HG02610 (cell line): ENCODE data around the gene DGKA.
A peak's percentile ranks its signal among the peaks of the same experiment; 100 is the strongest.
"Not testable (repeated sequence)": the region's sequence is repeated elsewhere in the genome, so short reads cannot be mapped to it uniquely, and the experiment has no call there.

Source experiments
- ATAC-seq: cut with Tn5 transposase; IDR thresholded peaks from one replicate; pipeline ENCODE4 v1.9.1; 2021; ENCODE audit warnings: mild to moderate bottlenecking, moderate library complexity; ENCODE audit not compliant: unreplicated experiment

The DGKA gene

DNA sequence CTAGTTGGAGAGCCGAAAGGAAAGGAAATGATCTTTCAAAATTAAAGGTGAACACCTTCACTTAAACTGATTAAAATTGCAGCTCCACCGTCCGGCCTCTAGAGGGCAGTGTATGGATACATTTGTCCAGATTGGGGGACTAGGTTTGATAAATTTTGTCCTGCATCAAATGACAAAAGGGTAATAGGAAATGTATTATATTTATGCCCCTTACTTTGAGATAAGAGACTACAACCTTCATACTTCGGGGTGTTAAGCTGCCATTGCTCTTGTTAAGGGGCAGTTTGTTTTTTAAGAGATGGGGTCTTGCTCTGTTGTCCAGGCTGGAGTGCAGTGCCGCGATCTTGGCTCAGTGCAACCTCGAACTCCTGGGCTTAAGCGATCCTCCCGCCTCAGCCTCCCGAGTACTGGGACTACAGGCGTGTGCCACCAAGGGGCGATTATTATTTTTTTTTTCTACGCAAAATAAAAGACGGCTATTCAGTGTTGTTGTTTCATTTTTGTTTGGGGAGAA lies 65.3 kb downstream of the DGKA start:
- ATAC-seq: no peak

DNA sequence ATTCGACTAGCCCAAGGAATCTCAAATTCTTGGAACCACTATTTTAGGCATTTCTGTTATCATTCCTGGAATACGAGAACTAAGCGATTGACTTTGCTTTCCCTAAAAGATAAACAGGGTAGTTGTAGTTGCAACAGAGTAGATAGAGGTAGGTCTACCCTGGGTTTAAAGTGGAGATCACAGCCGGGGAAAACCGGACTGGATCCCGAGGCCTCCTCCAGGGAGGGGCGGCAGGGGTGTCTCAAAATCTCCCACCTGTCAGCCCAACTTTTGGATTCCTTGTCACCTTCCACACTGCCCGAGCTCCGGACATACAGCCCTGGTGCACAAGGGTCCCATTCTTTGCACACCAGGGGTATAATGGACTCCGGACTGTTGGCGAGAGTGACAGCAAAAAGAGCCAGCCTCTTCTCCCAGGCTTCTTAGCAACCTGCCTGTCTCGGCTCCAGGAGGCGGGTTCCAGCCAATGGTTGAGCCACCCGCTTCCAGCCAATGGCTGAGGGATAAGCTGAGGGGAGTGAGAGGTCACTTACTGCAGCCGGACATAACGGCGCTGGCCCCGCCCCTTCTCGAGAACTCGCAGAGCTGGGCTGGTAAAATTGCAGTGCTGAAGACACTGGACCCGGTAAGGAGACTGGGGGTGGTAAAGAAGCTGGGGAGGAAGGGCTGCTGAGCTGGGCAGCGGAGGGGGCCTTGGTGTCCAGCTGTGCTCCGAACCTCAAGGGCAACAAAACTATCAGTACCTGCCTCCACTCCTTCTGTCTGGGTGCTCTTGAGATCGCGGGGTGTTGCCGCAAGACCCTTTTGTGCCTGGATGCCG lies 66.0 kb downstream of the DGKA start, which contains the start of gene SUOX:
TSS of gene SUOX (plus strand) at position 562 of the 820 bp plus-strand sequence. CDS start 4,946 bp downstream, outside the sequence.
- ATAC-seq: peak; percentile 100

DNA sequence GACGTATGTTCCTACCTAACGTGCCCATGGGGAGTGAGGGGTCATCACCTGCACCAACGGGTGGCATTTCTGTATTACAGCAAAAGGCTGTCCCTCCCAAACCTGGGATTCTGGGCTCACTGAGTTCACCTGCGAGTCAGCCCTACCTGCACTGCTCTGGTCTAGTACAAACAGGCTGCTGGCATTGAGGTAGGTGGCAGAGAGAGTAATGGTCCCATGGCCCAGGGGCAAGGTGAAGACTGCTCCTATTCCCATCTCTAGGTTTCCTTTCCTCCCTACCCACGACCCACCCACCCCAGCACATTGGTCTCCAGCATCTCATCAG lies 66.5 kb downstream of the DGKA start:
- no peak for ATAC-seq

DNA sequence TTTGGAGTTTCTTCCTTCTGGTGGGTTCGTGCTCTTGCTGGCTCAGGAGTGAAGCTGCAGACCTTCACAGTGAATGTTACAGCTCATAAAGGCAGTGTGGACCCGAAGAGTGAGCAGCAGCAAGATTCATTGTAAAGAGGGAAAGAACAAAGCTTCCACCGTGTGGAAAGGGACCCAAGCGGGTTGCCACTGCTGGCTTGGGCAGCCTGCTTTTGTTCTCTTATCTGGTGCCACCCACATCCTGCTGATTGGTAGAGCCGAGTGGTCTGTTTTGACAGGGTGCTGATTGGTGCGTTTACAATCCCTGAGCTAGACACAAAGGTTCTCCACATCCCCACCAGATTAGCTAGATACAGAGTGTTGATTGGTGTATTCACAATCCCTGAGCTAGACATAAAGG lies 68.6 kb downstream of the DGKA start:
- ATAC-seq: not testable (repeated sequence)

DNA sequence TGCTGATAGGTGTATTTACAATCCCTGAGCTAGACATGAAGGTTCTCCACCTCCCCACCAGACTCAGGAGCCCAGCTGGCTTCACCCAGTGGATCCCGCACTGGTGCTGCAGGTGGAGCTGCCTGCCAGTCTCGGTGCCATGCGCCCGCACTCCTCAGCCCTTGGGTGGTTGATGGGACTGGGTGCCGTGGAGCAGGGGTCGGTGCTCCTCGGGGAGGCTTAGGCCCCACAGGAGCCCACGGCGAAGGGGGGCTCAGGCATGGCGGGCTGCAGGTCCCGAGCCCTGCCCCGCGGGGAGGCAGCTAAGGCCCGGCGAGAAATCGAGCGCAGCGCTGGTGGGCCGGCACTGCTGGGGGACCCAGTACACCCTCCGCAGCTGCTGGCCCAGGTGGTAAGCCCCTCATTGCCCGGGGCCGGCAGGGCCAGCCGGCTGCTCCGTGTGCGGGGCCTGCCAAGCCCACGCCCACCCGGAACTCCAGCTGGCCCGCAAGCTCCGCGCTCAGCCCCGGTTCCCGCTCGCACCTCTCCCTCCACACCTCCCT lies 69.1 kb downstream of the DGKA start:
- ATAC-seq: not testable (repeated sequence)

DNA sequence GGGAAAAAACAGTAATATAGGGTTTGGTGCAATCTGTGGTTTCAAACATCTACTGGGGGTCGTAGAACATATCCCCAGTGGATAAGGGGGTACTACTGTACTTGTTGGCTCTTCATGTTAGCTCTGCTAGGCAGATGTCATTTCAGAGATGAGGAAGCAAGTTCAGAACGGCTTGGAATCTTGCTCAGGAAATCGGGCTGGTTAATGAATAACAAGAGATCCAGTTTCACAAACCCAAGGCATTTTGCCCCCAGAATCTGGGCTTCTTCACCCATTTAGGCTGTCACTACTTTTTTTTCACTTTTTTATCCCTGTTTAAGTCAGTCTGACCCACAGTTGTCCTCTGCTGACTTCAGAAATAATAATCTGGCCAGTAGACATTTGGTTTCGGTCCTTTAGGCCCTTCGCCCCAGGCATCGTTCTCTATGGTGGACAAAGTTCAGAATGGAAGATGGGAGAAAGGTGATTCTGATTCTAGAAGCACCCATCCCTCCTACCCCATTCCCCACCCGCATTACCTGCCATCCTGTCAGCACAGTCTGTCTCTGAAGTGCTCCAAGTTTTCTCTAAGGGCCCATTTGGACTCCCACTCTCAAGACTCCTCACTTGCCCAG lies 70.6 kb downstream of the DGKA start:
- no peak for ATAC-seq

DNA sequence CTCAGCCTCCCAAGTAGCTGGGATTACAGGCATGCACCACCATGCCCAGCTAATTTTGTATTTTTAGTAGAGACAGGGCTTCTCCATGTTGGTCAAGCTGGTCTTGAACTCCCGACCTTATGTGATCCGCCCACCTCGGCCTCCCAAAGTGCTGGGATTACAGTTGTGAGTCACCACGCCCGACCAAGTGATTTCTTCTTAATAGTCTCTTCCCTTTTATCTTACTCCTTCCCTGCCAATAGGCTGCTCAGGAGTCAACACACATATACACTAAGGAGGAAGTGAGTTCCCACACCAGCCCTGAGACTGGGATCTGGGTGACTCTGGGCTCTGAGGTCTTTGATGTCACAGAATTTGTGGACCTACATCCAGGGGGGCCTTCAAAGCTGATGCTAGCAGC lies 72.4 kb downstream of the DGKA start:
- ATAC-seq: not testable (repeated sequence)
